A673 (cell line): ENCODE data around the gene TNFSF9. TPM values are rescaled to one million over a fixed set of nuclear protein-coding genes. Genes with fewer than 3 reads are reported as not detected.

ENCODE experiments used
- BruUV-seq: library from RNA; stranded (reverse); fragments of 400-500 nt; replicated peaks from 2 replicates; lab custom pipeline; 2021; lab: Mats Ljungman, UMichigan
- CTCF ChIA-PET: fragments of 300-600 bp; sonication (Branson Sonifier 250); formaldehyde crosslinking; loops from one replicate; lab custom pipeline; 2022; ENCODE audit warnings: antibody characterized with exemption; lab: Charles Lee
- POLR2A ChIA-PET: fragments of 300-600 bp; sonication (Branson Sonifier 250); formaldehyde crosslinking; loops from one replicate; lab custom pipeline; 2022; ENCODE audit warnings: antibody characterized with exemption; ENCODE audit not compliant: low non-redundant PET; lab: Charles Lee
- DNase-seq: peaks from one replicate; pipeline ENCODE4 v3.0.0-alpha.2; 2015; ENCODE audit warnings: low spot score
- H3K27ac ChIP-seq: fragments of 200-600 bp; sonication (generic); 2 replicates; pipeline ENCODE4 v1.5.1; 2016; ENCODE audit warnings: mixed run types, low read depth, mild to moderate bottlenecking, mixed read lengths, antibody characterized with exemption, low read length; ENCODE audit not compliant: poor library complexity, severe bottlenecking
- H3K27me3 ChIP-seq: fragments of 200-600 bp; sonication (generic); replicated peaks from 2 replicates; pipeline ENCODE4 v1.6.1; 2017; ENCODE audit warnings: mixed run types, low read depth, mild to moderate bottlenecking, mixed read lengths, antibody characterized with exemption, low read length; ENCODE audit not compliant: insufficient read depth, poor library complexity
- H3K36me3 ChIP-seq: fragments of 200-600 bp; sonication (generic); 2 replicates; pipeline ENCODE4 v1.6.1; 2016; ENCODE audit warnings: mixed run types, mild to moderate bottlenecking, mixed read lengths, antibody characterized with exemption, low read length; ENCODE audit not compliant: insufficient read depth, poor library complexity, severe bottlenecking
- H3K4me1 ChIP-seq: fragments of 200-600 bp; sonication (generic); 2 replicates; pipeline ENCODE4 v1.6.1; 2017; ENCODE audit warnings: mixed run types, mild to moderate bottlenecking, mixed read lengths, antibody characterized with exemption, low read length; ENCODE audit not compliant: insufficient read depth, poor library complexity, severe bottlenecking
- H3K4me3 ChIP-seq: fragments of 200-600 bp; sonication (generic); 2 replicates; pipeline ENCODE4 v1.5.1; 2016; ENCODE audit warnings: low read depth, mixed run types, mild to moderate bottlenecking, mixed read lengths, low read length; ENCODE audit not compliant: poor library complexity, severe bottlenecking
- H3K9me3 ChIP-seq: fragments of 200-600 bp; sonication (generic); 2 replicates; pipeline ENCODE4 v1.6.1; 2016; ENCODE audit warnings: mixed run types, low read depth, mild to moderate bottlenecking, mixed read lengths, antibody characterized with exemption, low read length; ENCODE audit not compliant: poor library complexity, severe bottlenecking
- CTCF ChIP-seq: fragments of 300-800, 200-600 bp; sonication (generic); conservative IDR thresholded peaks from 2 replicates; pipeline ENCODE4 v1.5.1; 2017; ENCODE audit warnings: low read depth, mild to moderate bottlenecking, antibody characterized with exemption, low read length, moderate library complexity, mixed read lengths
- EZH2 ChIP-seq: fragments of 200-600 bp; sonication (generic); IDR thresholded peaks from 2 replicates; pipeline ENCODE4 v1.6.1; 2017; ENCODE audit warnings: borderline replicate concordance, low read depth, mild to moderate bottlenecking, mixed read lengths, antibody characterized with exemption, low read length; ENCODE audit not compliant: poor library complexity, severe bottlenecking
- intact Hi-C: fragments of 100-400 bp; cut with micrococcal nuclease; formaldehyde crosslinking; loops from one replicate; pipeline ENCODE4 v1.10.0; 2022; ENCODE audit not compliant: unreplicated experiment
- total RNA-seq: library from RNA; stranded (reverse); gene quantifications from 2 replicates; pipeline ENCODE4 v1.2.3, GENCODE V29; 2021

Gene TNFSF9
- total RNA-seq, 1 experiment from 2014 or later: 11.1 TPM

DNA sequence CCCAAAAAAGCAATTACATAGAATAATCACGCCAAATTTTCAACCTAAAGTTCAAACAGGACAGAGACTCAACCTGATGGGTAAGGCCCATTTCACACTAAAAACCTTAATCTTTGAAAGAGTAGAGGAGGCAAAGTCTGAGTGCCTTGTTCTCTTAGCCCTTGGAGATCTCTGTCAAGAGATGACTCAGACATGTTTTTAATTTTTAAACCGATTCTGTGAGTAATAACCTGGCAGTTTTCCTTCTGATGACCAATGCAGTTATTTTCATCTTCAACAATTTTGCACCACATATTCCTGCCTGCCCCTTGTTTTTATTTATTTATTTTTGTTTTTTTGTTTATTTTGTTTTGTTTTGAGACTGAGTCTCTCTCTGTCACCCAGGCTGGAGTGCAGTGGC, 11.5 kb upstream of the TNFSF9 start:
- intact Hi-C loops: loop anchor here (5.0 kb wide), 2 partner anchors 218 to 233 kb away; partner anchors contain the start of genes GPR108 and TRIP10
- Histone ChIP-seq H3K4me3 (no peak overlapping the region), H3K27ac (no peak overlapping the region), H3K27me3 (no peaks in the 10 kb centered on the region), H3K4me1 (peaks cover 4% of the 10 kb centered on the region), H3K9me3 (no peaks in the 10 kb centered on the region), H3K36me3 (no peaks in the 10 kb centered on the region)
- DNase-seq: no peak
- no peak for TF ChIP-seq CTCF
- TF ChIP-seq EZH2: no peak
- CTCF ChIA-PET: no interaction called here
- no TSS peak for BruUV-seq
- POLR2A ChIA-PET: no interaction called here

- intact Hi-C loops: no loop called here
- POLR2A ChIA-PET: no interaction called here
These were observed 8.8 kb upstream of the TNFSF9 start for GRCh38 chr19:6521718-6522646.

DNA sequence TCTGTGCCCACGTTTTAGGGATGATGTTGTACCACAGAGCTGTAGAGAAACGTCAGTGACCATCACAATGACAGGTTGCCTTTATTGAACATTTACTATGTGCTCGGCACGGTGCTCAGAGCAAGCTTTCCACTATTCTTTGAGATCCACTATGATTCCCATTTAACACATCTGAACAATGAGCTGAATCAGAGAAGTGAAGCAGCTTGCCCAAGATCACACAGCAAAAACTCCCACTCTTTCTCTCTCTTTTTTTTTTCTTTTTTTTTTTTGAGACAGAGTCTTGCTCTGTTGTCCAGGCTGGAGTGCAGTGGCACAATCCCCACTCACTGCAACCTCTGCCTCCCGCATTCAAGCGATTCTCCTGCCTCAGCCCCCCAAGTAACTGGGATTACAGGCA, 8.1 kb upstream of the TNFSF9 start:
- CTCF ChIA-PET: no interaction called here
- Histone ChIP-seq H3K36me3 (no peaks in the 10 kb centered on the region), H3K27me3 (no peaks in the 10 kb centered on the region), H3K4me3 (no peak overlapping the region), H3K9me3 (no peaks in the 10 kb centered on the region), H3K27ac (no peak overlapping the region), H3K4me1 (peaks cover under 1% of the 10 kb centered on the region)
- intact Hi-C loops: no loop called here
- POLR2A ChIA-PET: no interaction called here
- BruUV-seq: no TSS peak
- TF ChIP-seq EZH2 (no peak), CTCF (no peak)
- no peak for DNase-seq

More at GRCh38 chr19:6521718-6522646, 8.8 kb upstream of the TNFSF9 start:
- Histone ChIP-seq H3K9me3 (no peaks in the 10 kb centered on the region), H3K36me3 (no peaks in the 10 kb centered on the region), H3K27ac (no peak overlapping the region), H3K4me1 (peaks cover 3% of the 10 kb centered on the region), H3K4me3 (no peak overlapping the region), H3K27me3 (no peaks in the 10 kb centered on the region)
- no TSS peak for BruUV-seq
- DNase-seq: no peak
- TF ChIP-seq CTCF: no peak
- no peak for TF ChIP-seq EZH2
- CTCF ChIA-PET: no interaction called here
